AG04449 (cell line): ENCODE data around the gene CLC.
"Not testable (repeated sequence)": the region's sequence is repeated elsewhere in the genome, so short reads cannot be mapped to it uniquely, and the experiment has no call there.

Source experiments
- CTCF ChIA-PET: fragments of 350-600 bp; formaldehyde crosslinking; extraction: SDS; loops from one replicate; lab custom pipeline; 2021; ENCODE audit warnings: antibody characterized with exemption; lab: Yijun Ruan, JAX
- POLR2A ChIA-PET: fragments of 400-600, 350-600 bp; formaldehyde crosslinking; extraction: SDS; loops from one replicate; lab custom pipeline; 2020; ENCODE audit warnings: antibody characterized with exemption, inconsistent platforms; lab: Yijun Ruan, JAX
- DNase-seq: peaks from one replicate; pipeline ENCODE4 v3.0.0-alpha.2; 2010; ENCODE audit warnings: low read depth, low spot score
- H3K4me3 ChIP-seq: 2 replicates; pipeline ENCODE4 v1.5.1; 2011; ENCODE audit warnings: low read depth, mild to moderate bottlenecking, control low read depth, low read length
- CTCF ChIP-seq: IDR thresholded peaks from one replicate; pipeline ENCODE4 v1.5.1; 2011; ENCODE audit warnings: mild to moderate bottlenecking, moderate library complexity, low read length, control low read depth, inconsistent platforms; ENCODE audit not compliant: insufficient read depth; ENCODE audit errors: missing control alignments

CLC gene

GRCh38 chr19:39692166-39692565 is 45.7 kb downstream of the CLC start:
- no peak for TF ChIP-seq CTCF
- POLR2A ChIA-PET, result no interaction called here
- CTCF ChIA-PET, result no interaction called here
- no peak overlapping the region for H3K4me3 ChIP-seq
- DNase-seq, result no peak

GRCh38 chr19:39688637-39689036 is 49.2 kb downstream of the CLC start:
- DNase-seq, CTCF ChIA-PET, POLR2A ChIA-PET, H3K4me3 ChIP-seq: not testable (repeated sequence)

GRCh38 chr19:39686739-39687138 is 51.1 kb downstream of the CLC start:
- no peak overlapping the region for H3K4me3 ChIP-seq
- CTCF ChIA-PET, result no interaction called here
- no peak for TF ChIP-seq CTCF
- DNase-seq, result no peak
- POLR2A ChIA-PET, result no interaction called here

GRCh38 chr19:39684267-39684666 is 53.6 kb downstream of the CLC start:
- DNase-seq, result no peak
- ChIA-PET CTCF (no interaction called here), POLR2A (no interaction called here)
- no peak overlapping the region for H3K4me3 ChIP-seq
- no peak for TF ChIP-seq CTCF

GRCh38 chr19:39681416-39681815 is 56.4 kb downstream of the CLC start:
- POLR2A ChIA-PET, result no interaction called here
- CTCF ChIA-PET, result interaction anchor here (1.6 kb wide), 1 partner anchor 8 kb away, joined by 5 read pairs; no protein-coding TSS in a partner anchor
- DNase-seq, result no peak
- TF ChIP-seq CTCF, result no peak
- no peak overlapping the region for H3K4me3 ChIP-seq
